KG1 (cell line): ENCODE measurements around the gene KCNG1.
A peak's percentile ranks its signal among the peaks of the same experiment; 100 is the strongest.

ENCODE experiments used
- DNase-seq: peaks from one replicate; lab custom pipeline; 2025; lab: John Stamatoyannopoulos, UW

The KCNG1 gene

DNA sequence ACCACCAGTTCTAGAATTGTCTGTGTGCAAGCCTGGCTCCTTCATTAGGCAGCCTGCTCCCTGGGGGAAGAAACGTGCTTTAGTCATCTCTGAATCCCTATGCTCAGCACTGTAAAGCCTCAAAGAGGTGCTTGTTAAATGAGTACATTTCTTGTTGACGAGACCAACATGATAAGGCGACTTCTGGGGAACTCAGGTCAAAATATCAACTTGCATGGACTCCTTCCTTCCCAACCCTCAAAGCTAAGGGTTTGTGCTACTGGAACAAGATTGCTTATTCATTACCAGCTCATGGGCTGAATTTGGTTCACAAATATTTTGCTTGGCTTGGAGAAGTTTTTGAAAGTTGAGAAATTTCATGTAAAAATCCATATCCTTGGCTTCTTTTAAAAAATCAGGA lies 10.6 kb downstream of the KCNG1 start:
- DNase-seq: no peak

DNA sequence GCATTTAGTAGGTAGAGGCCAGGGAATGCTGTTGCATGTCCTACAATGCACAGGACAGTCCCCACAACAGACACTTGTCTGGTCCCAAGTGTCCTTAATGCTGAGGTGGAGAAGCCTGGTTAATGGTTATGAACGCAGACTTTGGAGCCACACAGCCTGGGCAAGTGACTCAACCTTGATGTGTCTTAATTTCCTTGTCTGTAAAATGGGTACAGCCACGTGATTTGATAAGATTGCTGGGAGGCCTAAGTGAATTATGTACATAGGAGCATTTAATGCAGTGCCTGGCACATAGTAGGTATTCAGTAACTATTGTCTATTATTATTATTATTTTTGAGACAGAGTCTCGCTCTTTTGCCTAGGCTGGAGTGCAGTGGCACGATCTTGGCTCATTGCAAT lies 11.4 kb downstream of the KCNG1 start:
- DNase-seq: no peak

DNA sequence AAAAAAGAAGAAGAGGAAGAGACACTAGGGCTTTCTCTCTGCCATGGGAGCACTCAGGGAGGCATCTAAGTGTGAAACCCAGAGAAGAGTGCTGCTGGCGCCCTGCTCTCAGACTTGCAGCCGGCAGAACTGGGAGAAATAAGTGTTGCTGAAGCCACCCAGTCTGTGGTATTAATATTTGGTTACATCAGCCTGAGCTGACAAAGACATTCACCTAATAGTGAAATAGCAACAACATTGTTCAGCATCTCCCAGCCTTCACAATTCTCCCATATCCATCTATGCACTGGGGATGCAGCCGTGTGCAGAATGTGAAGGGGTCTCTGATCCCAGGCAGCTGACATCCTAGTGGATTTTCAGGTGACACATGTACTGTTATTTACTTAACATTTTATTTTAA lies 12.0 kb downstream of the KCNG1 start:
- no peak for DNase-seq

DNA sequence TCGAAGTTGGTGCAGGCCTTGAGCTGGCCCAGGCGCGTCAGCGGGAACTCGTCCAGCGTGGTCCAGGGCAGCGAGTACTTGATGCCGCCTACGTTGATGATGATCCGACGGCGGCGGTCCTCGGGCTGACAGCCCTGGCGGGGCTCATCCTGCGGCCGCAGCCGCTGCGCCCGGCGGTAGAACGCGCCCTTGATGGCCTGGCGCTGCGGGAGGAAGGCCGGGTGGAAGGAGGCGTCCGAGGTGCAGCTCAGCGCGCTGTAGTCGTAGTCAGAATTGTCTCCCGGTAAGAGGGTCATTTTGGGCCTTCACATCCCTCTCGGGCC lies 12.9 kb downstream of the KCNG1 start:
- DNase-seq: no peak

DNA sequence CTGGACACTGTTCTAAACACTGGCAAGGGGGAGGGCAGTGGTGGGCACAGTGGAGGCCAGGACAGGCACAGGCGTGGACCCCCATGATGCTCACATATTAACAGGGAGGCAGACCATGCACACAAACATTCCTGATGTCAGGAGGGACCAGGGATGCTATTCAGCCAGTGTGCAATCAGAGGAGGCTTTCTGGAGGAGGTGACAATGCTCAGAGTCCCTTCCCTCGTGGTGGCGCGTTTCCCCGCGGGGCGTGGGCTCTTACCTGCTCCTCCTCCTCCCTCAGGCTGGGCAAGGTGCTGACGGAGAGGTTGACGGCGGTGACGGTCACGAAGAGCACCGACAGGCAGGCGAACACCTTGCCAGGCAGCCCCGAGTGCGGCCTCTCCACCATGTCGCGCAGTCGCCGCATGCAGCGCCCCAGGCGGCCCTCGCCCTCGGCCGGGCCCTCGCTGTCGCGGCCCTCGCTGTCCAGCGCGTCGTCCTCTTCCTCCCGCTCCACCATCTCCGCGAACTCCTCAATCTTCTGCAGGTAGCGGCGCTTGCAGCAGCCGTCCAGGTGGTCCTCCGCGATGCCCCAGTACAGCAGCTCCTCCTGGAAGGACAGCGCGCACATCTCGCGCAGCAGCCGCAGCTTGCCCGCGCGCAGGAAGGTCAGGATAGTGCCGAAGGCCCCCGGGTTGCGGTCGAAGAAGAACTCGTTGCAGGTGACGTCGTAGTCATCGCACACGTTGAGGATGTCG lies 13.4 kb downstream of the KCNG1 start:
- no peak for DNase-seq

DNA sequence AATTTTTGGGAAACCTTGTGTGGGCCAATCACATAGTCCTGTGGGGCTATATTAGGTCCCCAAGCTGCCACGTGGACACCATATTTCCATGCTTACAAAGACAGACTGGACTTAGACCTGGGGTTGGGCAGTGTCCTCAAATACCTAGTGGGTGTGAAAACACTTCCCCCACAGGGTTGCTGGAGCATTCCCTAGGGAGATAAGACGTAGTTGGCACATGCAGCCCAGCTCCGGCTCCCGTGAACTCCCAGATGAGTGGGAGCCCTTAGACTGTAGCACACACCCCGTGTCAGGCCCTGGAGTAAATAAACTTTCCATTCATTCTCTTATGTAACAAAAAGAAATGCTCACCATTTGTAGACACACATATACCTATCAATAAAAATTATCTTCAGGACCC lies 14.2 kb downstream of the KCNG1 start:
- no peak for DNase-seq

DNA sequence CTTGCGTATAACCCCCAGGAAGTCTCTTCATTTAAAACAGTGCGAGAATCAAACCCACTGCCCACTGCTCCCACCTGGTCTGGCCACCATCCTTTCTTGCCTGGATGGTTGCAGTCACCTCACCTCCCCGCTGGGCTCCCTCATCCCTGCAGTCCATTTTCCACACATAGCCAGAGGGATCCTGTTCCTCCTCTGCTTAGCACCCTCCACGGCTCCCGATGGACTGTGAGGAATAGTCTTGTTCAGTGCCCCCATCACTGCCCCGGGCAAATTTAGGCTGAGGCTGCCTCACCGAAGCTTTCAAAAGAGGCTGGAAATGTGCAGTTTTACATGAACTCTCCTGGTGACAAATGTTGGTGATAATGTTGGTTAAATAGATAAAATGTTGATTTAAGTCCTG lies 17.7 kb downstream of the KCNG1 start:
- no peak for DNase-seq

DNA sequence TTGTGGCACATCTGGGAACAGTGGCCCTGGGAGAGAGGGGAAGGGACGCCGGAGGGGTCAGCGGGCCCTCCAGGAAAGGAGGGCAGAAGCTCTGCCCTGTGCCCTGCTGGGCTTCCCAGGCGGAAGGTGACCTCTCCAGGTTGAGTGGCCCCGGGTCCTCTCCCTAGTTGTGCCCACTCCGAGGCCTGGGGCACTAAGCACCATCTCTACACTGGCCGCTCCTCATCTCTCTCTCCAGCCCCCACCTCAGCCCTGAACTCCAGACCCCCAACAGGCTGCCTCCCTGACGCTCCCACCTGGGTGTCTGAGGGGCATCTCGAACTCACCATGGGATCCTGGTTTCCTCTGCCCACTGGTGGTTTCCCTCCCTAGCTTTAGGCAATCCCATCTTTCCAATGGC lies 18.1 kb downstream of the KCNG1 start:
- no peak for DNase-seq

DNA sequence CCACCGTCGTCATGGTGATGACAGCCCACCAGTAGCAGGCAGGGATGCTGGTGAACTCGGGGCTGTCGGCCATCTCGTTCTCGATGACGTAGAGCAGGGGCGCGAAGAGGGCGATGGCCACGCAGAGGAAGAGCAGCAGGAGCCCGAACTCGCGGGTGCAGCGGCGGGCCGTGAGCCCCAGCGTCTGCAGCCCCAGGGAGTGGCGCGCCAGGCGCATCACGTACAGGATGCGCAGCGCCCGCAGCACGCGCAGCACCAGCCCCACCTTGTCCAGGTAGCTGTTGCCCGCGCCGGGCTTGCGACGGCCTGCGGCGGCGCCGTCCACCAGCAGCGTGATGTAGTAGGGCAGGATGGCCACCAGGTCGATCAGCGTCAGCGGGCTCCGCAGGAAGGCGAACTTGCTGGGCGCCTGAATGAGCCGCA lies 18.6 kb downstream of the KCNG1 start:
- no peak for DNase-seq

DNA sequence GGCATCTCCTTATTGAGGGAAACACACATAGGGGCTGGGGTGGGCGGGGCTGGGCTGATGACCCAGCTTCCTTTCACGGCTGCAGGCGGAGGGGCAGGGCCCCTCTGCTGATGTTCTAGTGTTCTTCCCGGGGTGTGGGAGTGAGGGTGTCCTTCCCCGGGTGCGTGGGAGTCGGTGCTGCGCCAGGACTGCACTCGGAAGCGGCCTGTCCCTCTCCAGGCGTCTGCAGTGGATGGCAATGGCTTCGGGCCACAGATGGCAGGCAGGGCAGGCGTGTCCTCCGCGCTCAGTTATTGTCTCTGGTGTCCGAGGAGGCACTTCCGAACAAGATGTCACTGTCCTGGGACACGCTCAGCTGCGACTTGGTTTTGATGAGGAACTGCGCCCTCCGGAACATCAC lies 19.2 kb downstream of the KCNG1 start:
- DNase-seq: no peak

DNA sequence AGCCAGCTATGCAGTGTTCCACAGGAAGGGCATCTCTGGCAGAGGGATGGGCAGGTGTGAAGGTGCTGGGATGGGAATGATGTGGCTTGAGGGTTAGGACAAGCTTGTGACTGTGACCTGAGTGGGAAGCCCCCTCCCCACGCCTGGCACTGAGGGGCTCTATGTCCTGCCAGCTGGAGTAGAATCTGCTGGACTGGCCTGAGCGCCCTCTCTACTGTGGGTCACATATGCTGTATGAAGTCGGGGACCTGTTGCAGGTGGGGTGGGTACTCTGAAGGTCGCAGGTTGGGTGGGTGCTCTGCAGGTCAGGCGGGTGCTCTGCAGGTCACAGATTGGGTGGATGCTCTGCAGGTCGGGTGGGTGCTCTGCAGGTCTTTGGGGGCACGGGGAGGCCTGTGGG lies 20.3 kb downstream of the KCNG1 start:
- DNase-seq: no peak

DNA sequence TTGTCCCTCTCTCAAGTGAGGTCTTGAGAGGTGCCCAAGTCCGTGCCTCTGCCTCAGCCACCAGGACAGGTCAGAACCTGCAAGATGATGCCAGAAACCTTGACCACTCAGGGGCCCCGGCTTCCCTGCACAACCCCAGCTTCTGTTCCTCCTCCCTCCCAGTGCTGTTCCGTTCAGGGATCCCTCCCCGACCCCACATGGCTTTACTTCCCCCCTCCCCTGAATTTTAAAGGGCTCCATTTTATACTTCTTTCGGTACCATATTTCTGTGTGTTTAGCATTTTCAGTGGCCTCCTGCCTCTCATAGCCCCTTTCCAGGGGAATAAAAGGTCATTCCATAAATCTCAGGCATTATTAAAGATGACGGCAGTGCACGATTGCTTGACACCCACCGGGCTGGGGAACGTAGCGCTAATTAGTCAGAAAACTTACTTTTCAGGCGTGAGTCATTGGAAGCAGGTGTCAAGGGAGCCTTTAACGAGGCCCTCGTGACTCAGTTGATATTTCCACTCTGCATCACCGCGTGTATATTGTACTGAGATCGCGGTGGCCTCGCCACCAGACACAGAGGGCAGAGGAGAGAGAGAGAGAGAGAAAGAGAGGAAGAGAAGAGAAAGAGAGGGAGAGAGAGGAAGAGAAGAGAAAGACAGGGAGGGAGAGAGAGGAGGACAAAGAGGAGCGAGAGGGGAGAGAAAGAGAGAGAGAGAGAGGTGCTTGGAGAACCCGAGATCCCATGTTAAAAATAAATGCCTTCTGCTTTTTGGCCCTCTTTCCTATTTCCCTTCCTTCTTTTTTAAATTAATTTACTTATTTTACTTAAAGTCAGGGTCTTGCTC lies 21.3 kb downstream of the KCNG1 start:
- no peak for DNase-seq

DNA sequence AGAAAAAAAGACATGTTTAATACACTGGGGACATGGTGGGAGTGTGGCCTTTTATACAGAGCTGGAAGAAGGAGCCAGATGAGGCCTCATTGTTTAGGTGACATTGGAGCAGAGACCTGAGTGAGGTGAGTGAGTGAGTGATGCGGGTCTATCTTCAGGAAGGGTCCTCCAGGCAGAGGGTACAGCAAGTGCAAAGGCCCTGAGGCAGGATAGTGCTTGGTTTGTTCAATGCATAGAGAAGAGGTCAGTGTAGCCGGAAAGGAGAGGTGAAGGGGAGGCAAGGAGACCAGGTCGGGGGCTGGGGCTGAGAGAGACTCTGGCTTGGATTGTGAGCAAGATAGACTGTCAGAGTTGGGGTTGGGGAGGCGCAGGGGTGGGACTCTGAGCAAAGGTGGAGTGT lies 23.6 kb downstream of the KCNG1 start:
- no peak for DNase-seq

DNA sequence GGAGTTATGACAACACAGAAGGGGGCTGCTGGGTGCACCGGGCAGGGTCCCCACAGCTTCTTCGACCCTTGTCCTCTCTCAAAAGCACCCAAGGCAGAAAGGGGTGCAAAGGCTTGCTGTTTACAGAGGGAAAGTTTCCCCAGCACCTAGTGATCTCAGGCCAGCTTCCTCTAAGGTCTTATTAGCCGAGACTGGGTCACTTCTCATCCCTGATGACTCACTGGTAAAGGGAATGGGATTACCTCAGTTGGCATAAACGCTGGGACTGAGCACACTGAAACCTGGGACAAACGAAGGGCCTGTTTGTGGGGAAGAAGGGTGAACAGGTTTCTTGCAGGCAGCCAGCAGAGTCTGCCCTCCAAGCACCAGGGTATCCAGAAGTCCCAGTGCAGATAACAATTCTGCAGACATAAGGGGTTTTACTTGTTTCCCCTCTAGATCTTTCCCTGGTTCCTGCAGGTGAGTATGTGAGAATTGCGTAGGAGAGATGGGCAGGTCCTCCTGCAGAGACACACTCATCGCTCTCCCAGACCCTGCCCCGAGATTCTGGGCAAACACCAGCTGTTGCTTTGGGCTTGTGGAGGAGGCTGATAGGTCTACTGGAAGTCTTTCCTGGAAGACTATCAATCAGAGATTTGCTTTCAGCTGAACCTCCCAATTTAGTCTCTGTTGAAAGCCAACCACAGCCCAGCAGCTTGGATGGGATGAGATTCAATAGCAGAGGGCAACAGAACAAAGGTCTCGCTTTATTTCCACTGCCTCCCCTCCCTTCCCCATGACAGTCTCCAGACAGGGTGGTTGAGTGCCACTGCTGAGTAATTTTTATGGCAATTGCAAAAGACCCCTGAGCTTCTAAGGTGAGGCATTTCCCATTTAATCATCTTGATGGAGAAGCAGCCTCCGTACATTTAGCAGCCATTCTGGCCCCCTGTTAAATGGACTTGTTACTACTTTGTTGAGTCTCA lies 25.7 kb downstream of the KCNG1 start:
- DNase-seq: no peak

DNA sequence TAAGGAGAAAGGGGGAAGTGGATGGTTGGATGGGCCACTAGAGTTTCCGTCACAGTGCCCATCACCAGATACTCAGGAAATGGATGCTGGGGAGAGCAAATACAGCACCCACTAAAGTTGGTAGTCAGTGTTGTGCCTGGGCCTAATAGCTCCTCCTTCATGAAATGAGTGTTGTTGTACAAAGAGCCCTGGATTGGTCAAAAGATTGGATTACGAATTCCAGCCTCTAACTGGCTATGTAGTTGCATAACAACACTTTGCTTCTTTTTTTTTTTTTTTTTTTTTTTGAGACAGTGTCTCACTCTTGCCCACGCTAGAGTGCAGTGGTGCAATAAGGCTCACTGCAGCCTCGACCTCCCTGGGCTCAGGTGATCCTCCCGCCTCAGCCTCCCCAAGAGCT lies 27.4 kb downstream of the KCNG1 start:
- DNase-seq: no peak

DNA sequence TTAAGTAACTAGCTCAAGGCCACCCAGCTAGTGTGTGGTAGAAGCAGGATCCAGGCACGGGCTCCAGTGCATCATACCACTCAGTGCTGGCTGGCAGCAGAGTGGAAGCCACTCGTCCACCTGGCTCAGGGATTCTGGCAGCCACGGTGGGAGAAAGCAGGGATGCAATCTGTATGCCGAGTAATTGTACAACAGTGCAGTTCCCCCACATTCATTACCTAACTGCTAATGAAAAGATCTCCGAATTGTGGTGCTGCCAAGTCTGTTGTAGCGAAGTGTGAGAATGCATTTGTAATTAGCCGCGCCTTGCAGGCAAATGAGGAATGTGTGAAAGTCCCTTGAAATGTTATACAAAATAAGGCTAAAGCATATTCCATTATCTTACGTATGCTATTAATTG lies 29.0 kb downstream of the KCNG1 start:
- DNase-seq: no peak

DNA sequence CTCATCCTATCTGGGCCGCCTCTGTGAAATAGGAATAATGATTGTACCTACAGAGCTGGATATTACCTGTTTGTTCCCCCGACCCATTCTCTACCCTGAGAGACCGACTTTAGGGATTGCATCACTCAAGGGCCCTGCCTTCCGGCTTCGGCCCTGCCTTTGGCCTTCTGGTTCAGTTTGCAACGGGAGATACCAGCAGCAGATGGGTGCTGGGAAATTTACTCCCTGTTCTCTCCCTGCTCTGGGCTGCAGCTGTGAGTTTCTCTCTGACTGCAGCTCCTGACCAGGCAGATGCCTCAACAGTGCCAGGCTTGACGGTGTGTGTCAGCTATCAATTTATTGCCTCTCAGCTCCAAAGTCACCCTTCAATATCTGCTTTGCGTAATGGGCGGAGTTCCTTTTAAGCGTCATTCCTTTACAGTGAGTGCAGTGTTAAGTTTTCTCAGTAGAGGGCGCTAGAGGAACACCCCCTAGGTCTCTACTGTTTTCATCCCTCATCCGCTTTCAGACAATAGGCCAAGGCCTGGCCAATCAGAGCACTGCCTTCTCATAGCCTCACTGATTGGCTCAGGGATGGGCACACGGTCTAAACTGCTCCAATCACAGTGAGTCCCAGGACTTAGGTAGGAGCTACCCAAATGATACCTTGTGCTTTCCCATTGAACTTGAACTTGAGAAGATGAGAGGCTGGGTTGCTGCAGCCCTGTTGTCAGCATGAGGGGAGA lies 30.0 kb downstream of the KCNG1 start:
- DNase-seq: peak; percentile 47

DNA sequence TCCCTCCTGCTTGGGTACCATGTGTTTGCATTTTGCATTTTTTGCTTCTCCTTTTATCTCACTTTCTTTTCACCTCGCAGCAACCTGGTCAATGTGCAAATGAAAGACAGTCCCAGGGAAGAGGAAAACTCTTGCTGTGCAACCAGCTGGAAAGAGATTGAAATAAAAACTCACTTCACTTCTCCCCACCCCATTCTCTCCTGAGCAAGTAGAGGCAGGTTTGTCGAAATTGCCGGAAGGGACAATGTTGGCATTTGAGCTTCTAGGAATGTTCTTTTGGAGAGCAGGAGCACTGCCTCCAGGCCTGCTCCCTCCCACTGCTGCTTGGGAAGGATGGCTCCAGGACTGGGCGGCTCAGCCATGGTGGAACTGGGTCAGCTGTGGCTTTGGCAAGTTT lies 30.6 kb downstream of the KCNG1 start:
- no peak for DNase-seq

DNA sequence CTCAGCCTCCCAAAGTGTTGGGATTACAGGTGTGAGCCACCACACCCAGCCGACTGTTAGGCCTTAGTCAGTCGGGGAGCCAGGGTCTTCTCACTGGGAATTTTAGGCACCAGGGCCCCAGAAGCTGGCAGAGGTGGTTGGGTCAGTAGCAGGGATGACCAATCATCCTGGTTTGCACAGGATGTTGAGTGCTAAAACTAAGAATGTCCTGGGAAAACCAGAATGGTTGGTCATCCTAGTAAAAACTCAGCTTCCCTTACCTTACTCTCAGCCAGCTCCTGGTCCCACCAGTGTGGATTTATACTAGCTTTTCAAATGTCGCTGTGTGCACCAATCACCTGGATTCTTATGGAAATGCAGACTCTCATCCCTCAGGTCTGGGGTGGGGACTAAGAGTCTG lies 31.8 kb downstream of the KCNG1 start:
- no peak for DNase-seq

DNA sequence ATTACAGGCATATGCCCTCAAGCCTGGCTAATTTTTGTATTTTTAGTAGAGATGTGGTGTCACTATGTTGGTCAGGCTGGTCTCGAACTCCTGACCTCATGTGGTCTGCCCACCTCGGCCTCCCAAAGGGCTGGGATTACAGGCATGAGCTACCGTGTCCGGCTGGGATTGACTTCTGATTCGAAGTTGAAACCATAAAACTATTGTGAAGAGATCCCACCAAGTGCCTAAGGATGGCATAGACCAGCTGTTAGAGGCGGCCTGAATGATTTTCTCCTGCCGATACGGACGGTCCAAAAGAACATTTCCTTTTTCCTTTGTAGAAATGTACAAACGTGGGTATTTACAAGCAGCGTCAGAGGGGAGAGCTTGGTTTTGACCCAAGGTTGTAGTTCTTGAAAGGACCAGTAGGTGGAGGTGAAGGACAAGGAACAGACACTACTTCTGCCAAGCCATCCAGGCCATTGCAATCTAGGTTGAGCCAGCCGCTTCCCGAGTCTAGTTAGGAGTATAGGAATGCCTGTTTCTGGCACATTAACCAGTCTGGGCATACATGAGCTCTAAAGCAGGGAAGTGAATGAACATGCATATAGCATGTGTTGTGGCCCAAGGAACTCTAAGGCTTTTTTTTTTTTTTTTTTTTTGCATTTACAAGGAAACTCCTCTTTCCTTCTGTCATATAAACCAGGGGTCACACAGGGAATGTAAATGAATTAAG lies 35.3 kb downstream of the KCNG1 start:
- DNase-seq: peak; percentile 25

DNA sequence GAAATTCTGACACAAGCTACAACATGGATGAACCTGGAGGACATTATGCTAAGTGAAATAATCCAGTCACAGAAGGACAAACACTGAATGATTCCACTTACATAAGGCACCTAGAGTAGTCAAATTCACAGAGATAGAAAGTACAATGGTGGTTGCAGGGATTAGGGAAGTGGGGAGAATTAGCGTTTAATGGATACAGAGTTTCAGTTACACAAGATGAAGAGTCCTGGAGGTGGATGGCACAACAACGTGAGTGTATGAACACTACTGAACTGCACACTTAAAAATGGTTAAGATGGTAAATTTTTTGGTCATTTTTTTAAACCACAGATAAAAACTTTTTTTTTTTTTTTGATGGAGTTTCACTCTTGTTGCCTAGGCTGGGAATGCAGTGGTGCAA lies 39.6 kb downstream of the KCNG1 start:
- DNase-seq: no peak
